Middle frontal gyrus (tissue), 1 donor: ENCODE measurements around the gene OXT.

Experiments
- DNase-seq: peaks from one replicate; pipeline ENCODE4 v3.0.0-alpha.2; 2015; ENCODE audit warnings: low spot score; ENCODE audit errors: extremely low spot score

The OXT gene

DNA sequence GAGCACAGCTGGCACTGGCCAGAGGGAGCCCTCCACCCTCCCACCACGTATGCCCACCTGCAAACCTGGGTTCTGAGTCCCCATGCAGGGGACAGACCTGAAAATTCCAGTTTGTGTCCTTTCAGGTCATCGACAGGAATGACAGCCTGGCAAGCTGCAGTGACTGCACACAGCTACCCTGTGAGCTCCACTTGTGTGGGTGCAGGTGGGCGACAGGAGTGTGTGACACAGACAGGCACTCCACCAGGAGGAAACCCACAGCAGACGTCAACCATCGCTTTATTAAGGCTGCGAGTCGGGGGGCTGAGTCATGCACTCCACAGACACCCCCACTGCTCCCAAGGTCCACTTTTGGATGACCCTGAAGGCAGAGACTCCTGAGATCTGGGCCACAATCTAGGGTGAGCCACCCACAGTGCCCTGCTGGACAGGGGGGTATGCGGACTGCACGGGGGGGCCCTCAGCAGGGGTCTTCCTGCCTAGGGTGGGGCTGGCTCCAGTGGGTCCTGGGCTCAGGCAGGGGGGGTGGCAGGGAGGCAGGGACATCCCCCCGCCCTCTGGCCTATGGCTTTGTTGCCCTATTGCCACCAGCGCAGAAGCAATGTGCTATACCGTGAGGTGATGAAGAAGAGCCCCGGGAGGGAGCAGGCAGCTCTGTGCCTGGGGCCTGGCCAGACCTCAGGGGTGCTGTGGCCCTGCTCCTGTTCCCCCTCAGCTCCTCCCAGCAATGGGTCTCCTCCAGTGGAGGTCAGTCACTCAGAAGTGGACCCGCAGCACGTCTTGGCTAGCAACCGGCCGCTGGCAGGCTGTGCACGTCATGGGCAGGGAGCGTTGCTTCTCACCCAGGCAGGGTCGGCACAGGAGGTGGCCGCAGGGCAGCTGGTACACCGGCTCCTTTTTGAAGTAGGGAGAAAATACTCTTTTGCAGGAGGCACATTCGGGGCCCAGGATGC is 38.2 kb downstream of the OXT start:
- DNase-seq, result no peak

DNA sequence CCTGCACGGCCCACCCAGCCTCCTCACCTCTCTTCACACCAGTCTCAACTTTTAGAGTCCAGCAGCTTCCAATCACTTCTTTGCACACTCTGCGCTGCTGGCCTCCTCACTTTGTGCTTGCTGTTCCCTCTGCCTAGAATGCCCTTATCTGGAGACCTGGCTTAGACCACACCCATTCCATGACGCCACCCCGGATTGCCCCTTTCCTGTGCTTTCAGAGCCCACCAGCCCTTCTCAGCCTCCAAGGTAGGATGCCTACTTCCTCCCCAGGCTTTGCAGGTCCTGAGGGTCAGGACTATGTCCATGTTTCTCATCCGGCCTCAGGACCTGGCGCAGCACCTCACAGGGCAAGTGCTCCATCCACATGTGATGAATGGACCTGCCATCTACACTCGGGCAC is 40.1 kb downstream of the OXT start:
- DNase-seq, result no peak

DNA sequence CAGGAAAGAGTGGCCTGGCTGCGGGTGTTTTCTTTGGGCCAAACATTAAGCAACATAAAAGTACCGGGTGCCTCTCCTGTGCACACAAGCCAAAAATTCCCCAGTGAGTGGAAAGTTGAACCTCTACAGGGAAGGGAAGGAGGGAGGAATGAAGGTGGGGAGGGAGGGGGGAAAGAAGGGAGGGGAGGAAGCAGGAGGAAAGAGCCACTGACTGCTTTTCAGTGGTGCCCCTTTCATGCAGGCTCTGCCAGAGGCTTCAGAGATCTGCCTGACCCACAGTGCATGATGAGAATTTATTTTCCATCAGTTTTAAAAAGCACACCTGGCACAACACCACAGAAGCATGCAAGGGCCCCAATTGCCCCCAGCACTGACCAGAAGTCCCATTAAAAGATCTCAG is 40.6 kb downstream of the OXT start:
- no peak for DNase-seq

DNA sequence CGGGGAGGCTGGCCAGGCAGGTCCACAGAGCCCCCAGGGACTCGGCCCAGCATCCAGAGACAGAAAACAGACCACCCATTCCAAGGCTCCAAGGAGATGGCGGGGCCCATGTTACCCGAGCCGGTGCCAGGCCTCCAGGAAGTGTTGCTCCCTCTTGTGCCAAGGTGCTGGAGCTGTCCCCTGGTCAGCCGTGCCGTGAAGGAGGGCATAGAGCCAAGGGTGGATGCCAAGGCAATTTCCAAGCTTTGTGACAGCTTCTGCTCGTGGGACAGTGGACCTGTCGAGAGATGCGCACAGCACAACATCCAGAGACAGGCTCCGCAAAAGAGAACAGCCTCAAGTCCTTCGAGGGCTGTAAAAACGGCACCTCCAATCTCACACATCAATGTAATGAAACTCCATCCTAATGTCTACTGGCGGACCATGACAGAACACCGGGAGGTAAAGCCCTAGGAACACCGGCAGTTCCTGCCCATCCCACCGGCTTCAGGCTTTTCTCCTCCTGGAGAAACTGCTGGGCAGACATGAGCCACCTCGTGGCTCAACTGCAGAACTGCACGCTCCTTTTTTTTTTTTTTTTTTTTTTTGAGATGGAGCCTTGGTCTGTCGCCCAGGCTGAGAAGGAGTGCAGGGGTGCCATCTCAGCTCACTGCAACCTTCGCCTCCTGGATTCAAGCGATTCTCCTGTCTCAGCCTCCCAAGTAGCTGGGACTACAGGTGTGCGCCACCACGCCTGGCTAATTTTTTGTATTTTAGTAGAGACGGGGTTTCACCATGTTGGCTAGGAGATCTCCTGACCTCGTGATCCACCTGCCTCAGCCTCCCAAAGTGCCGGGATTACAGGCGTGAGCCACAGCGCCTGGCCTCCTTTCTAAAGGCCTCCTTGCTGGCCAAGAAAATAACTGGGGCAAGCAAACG is 44.0 kb downstream of the OXT start:
- DNase-seq, result no peak

DNA sequence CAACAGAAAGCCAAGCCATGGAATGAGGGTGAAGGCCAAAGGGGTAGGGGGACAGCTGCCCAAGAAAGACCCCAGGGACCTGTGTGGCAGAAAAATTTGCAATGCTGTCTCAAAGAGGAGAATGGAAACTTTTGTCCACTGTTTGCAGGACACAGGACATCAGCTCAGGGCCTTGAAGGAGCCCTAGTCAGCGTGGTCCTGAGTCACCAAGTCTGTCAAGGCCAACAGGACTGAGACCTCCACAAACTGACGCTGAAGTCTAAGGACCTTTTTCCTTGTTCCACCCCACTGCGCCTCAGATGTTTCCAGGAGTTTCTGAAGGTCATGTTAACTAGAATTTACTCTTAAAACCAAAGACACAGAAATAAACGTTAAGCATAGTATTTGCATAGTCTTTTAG is 44.9 kb downstream of the OXT start:
- DNase-seq, result no peak

DNA sequence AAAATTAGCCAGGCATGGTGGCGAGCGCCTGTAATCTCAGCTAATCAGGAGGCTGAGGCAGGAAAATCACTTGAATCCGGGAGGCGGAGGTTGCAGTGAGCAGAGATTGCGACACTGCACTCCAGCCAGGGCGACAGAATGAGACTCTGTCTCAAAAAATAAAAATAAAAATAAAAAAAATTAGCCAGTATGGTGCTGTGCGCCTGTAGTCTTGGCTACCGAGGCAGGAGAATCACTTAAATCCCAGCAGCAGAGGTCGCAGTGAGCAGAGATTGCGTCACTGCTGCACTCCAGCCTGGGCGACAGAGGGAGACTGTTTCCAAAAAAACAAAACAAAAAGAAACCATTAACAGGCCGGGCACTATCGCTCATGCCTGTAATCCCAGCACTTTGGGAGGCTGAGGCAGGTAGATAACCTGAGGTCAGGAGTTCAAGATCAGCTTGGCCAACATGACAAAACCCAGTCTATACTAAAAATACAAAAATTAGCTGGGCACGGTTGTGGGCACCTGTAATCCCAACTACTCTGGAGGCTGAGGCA is 46.5 kb downstream of the OXT start:
- peak; percentile 65 for DNase-seq

DNA sequence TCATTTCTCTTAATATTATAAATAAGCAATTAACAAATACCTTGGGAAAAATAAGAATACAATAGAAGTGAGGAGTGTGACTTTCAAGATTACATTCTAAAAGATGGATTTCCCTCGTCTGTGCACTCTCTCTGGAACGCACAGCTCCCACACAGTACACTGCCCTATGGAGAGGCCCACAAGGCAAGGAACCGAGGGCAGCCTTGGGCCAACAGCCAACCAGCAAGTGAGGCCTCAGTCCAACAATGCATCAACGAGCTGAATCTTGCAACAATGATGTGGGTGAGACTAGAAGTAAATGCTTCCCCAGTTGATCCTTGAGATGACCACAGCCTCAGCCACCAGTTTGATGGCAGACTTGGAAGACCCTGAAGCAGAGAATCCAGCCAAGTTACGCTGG is 47.6 kb downstream of the OXT start:
- no peak for DNase-seq

DNA sequence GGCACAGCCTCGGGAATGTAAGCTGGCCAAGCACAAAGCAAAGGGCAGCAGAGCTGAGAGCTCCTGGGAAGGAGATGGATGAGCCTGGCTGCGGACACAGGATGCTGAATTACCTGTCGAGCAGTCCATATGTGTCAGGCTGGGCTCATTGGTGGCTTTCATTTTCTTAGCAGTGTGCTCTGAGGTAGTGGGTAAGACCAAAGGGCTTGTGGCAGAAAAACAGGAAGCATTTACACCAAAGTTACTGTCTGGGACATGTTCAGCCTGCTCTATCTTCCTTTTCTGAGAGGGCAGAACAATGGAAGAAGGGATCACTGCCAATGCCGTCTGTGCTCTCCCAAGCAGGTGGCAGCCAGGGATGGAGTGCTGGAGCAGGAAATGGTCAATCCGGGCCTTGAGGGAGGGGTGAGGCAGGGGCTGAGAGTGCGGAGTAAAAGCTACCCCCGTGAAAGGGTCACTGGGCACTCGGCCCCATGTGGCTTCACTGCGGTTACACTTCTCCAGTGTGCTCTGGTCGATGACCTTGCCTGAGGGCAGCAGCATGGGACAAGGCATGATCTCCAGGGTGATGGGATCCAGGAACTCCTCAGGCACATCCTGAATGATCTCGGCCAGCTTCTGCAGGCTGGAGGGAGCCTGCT is 50.0 kb downstream of the OXT start:
- DNase-seq, result no peak
